Measurements from ENCODE around the gene LMF2. TPM values are rescaled to one million over a fixed set of nuclear protein-coding genes. Genes with fewer than 3 reads are reported as not detected.

Gene LMF2
- polyA plus RNA-seq, 3 donors: 15.0 to 145 (median 16.6) TPM

GRCh38 chr22:50551160-50551752, 43.8 kb upstream of the LMF2 start:
- intact Hi-C loops (cut with micrococcal nuclease): no loop called here
- Histone ChIP-seq H3K27ac (ENCODE audit: low read depth in 1 of 2, low read length in 2 of 2) (no peak overlapping the region), H3K9ac (ENCODE audit: insufficient read depth, low read length, poor library complexity, severe bottlenecking) (no peak overlapping the region), H2AFZ (ENCODE audit: insufficient read depth, low read depth, low read length, poor library complexity, severe bottlenecking) (no peak overlapping the region), H3K4me1 (ENCODE audit: control insufficient read depth in 1 of 2, insufficient read depth in 2 of 2, low read length in 2 of 2) (peaks cover 18 to 41% of the 10 kb centered on the region in 2 donors), H3K9me3 (replicated peaks in 1 of 2; ENCODE audit: control insufficient read depth in 1 of 2, insufficient read depth in 1 of 2, low read length in 2 of 2) (no peaks in the 10 kb centered on the region), H3K79me2 (ENCODE audit: insufficient read depth, low read length) (peaks cover 7% of the 10 kb centered on the region), H3K36me3 (replicated peaks in 1 of 2; ENCODE audit: control insufficient read depth in 1 of 2, insufficient read depth in 2 of 2, low read length in 2 of 2) (no peaks in the 10 kb centered on the region), H3K27me3 (ENCODE audit: control insufficient read depth in 2 of 2, insufficient read depth in 2 of 2, low read length in 2 of 2) (no peaks in the 10 kb centered on the region), H4K20me1 (ENCODE audit: insufficient read depth, low read length) (no peaks in the 10 kb centered on the region), H3K4me3 (replicated peaks in 1 of 3; ENCODE audit: low read depth in 2 of 3, low read length in 3 of 3) (no peak overlapping the region), H3K4me2 (replicated peaks; ENCODE audit: extremely low read depth, low read length, poor library complexity, severe bottlenecking) (no peak overlapping the region)
- Mint-ChIP-seq H3K4me3 (no peak overlapping the region), H3K4me1 (peaks cover 16% of the 10 kb centered on the region), H3K36me3 (peaks cover 3% of the 10 kb centered on the region in 2 donors), H3K9me3 (peaks cover 0 to 6% (median 0%) of the 10 kb centered on the region in 7 donors), H3K27ac (no peak overlapping the region), H3K27me3 (ENCODE audit: low read depth in 3 of 3) (peaks cover 3 to 21% (median 8%) of the 10 kb centered on the region in 3 donors)
- peak in 1 of 3 donors; percentile 1 for DNase-seq
- WGBS (ENCODE audit: insufficient coverage): 97% methylated on average over 10 of the region's 11 CpGs
- no peak for TF ChIP-seq CTCF (IDR thresholded peaks at IDR 0.05)

GRCh38 chr22:50550395-50550794, 42.9 kb upstream of the LMF2 start:
- Histone ChIP-seq H3K36me3 (replicated peaks in 1 of 2; ENCODE audit: control insufficient read depth in 1 of 2, insufficient read depth in 2 of 2, low read length in 2 of 2) (no peaks in the 10 kb centered on the region), H3K9me3 (replicated peaks in 1 of 2; ENCODE audit: control insufficient read depth in 1 of 2, insufficient read depth in 1 of 2, low read length in 2 of 2) (no peaks in the 10 kb centered on the region), H3K4me2 (replicated peaks; ENCODE audit: extremely low read depth, low read length, poor library complexity, severe bottlenecking) (no peak overlapping the region), H3K9ac (ENCODE audit: insufficient read depth, low read length, poor library complexity, severe bottlenecking) (no peak overlapping the region), H3K27ac (ENCODE audit: low read depth in 1 of 2, low read length in 2 of 2) (no peak overlapping the region), H3K4me1 (ENCODE audit: control insufficient read depth in 1 of 2, insufficient read depth in 2 of 2, low read length in 2 of 2) (peaks cover 27 to 50% of the 10 kb centered on the region in 2 donors), H3K79me2 (ENCODE audit: insufficient read depth, low read length) (peaks cover 9% of the 10 kb centered on the region), H3K4me3 (replicated peaks in 1 of 3; ENCODE audit: low read depth in 2 of 3, low read length in 3 of 3) (no peak overlapping the region), H4K20me1 (ENCODE audit: insufficient read depth, low read length) (no peaks in the 10 kb centered on the region), H3K27me3 (ENCODE audit: control insufficient read depth in 2 of 2, insufficient read depth in 2 of 2, low read length in 2 of 2) (no peaks in the 10 kb centered on the region), H2AFZ (ENCODE audit: insufficient read depth, low read depth, low read length, poor library complexity, severe bottlenecking) (no peak overlapping the region)
- peaks cover 24% of the 10 kb centered on the region for H3K4me1 Mint-ChIP-seq
- no peak overlapping the region for H3K4me3 Mint-ChIP-seq
- intact Hi-C loops (cut with micrococcal nuclease): no loop called here
- peaks cover 3 to 24% (median 8%) of the 10 kb centered on the region in 3 donors for H3K27me3 Mint-ChIP-seq (ENCODE audit: low read depth in 3 of 3)
- no peak for TF ChIP-seq CTCF (IDR thresholded peaks at IDR 0.05)
- H3K9me3 Mint-ChIP-seq: peaks cover 0 to 6% (median 0%) of the 10 kb centered on the region in 7 donors
- 93% methylated on average over 4 of the region's 8 CpGs for WGBS (ENCODE audit: insufficient coverage)
- H3K36me3 Mint-ChIP-seq: peaks cover 3% of the 10 kb centered on the region in 2 donors
- no peak overlapping the region for H3K27ac Mint-ChIP-seq
- peak in 1 of 3 donors; percentile 1 for DNase-seq
